ENCODE data around the gene LRRN3.
"Not testable (repeated sequence)": the region's sequence is repeated elsewhere in the genome, so short reads cannot be mapped to it uniquely, and the experiment has no call there.

LRRN3 gene

GRCh38 chr7:111071556-111071955 is 19.4 kb upstream of the LRRN3 start:
- no peak overlapping the region for H3K4me3 ChIP-seq
- TF ChIP-seq POLR2AphosphoS5 (IDR thresholded peaks at IDR 0.05; ENCODE audit: borderline replicate concordance, low read depth, low read length), result no peak
- no peak for TF ChIP-seq FOXP2 (optimal IDR thresholded peaks at IDR 0.05; ENCODE audit: control extremely low read depth, extremely low read length, insufficient read depth)
- TF ChIP-seq EZH2 (IDR thresholded peaks at IDR 0.05), result no peak

GRCh38 chr7:111072658-111073057 is 18.3 kb upstream of the LRRN3 start:
- not testable (repeated sequence) for H3K36me3 ChIP-seq (ENCODE audit: insufficient read depth, low read length); H3K27ac ChIP-seq; DNase-seq (ENCODE audit: low read depth, low spot score); H3K9me3 ChIP-seq (ENCODE audit: low read depth, low read length); H3K9ac ChIP-seq (ENCODE audit: insufficient read length); H3K4me3 ChIP-seq

More at GRCh38 chr7:111071556-111071955, 19.4 kb upstream of the LRRN3 start:
- no peaks in the 10 kb centered on the region for H3K36me3 ChIP-seq (ENCODE audit: insufficient read depth, low read length)
- DNase-seq (ENCODE audit: low read depth, low spot score), result no peak
- no peaks in the 10 kb centered on the region for H3K9me3 ChIP-seq (ENCODE audit: low read depth, low read length)
- no peak overlapping the region for H3K9ac ChIP-seq (ENCODE audit: insufficient read length)
- H3K27ac ChIP-seq, result no peak overlapping the region

GRCh38 chr7:111074071-111074747 is 16.7 kb upstream of the LRRN3 start:
- no peak for DNase-seq (ENCODE audit: low read depth, low spot score)
- H3K9ac ChIP-seq (ENCODE audit: insufficient read length), result no peak overlapping the region
- H3K27ac ChIP-seq, result no peak overlapping the region
- TF ChIP-seq FOXP2 (optimal IDR thresholded peaks at IDR 0.05; ENCODE audit: control extremely low read depth, extremely low read length, insufficient read depth) (no peak), EZH2 (IDR thresholded peaks at IDR 0.05) (no peak), POLR2AphosphoS5 (IDR thresholded peaks at IDR 0.05; ENCODE audit: borderline replicate concordance, low read depth, low read length) (no peak)
- H3K36me3 ChIP-seq (ENCODE audit: insufficient read depth, low read length), result no peaks in the 10 kb centered on the region
- H3K9me3 ChIP-seq (ENCODE audit: low read depth, low read length), result no peaks in the 10 kb centered on the region
- no peak overlapping the region for H3K4me3 ChIP-seq

GRCh38 chr7:111074748-111075146 is 16.2 kb upstream of the LRRN3 start:
- no peak for TF ChIP-seq FOXP2 (optimal IDR thresholded peaks at IDR 0.05; ENCODE audit: control extremely low read depth, extremely low read length, insufficient read depth)
- Histone ChIP-seq H3K4me3 (no peak overlapping the region), H3K27ac (no peak overlapping the region), H3K9ac (ENCODE audit: insufficient read length) (no peak overlapping the region), H3K9me3 (ENCODE audit: low read depth, low read length) (no peaks in the 10 kb centered on the region), H3K36me3 (ENCODE audit: insufficient read depth, low read length) (no peaks in the 10 kb centered on the region)
- no peak for DNase-seq (ENCODE audit: low read depth, low spot score)

GRCh38 chr7:111075498-111075897 is 15.4 kb upstream of the LRRN3 start:
- no peak for TF ChIP-seq EZH2 (IDR thresholded peaks at IDR 0.05)
- no peak for TF ChIP-seq FOXP2 (optimal IDR thresholded peaks at IDR 0.05; ENCODE audit: control extremely low read depth, extremely low read length, insufficient read depth)
- no peak for TF ChIP-seq POLR2AphosphoS5 (IDR thresholded peaks at IDR 0.05; ENCODE audit: borderline replicate concordance, low read depth, low read length)
- Histone ChIP-seq H3K9ac (ENCODE audit: insufficient read length) (no peak overlapping the region), H3K27ac (no peak overlapping the region), H3K36me3 (ENCODE audit: insufficient read depth, low read length) (no peaks in the 10 kb centered on the region), H3K9me3 (ENCODE audit: low read depth, low read length) (no peaks in the 10 kb centered on the region), H3K4me3 (no peak overlapping the region)
- no peak for DNase-seq (ENCODE audit: low read depth, low spot score)

DNA sequence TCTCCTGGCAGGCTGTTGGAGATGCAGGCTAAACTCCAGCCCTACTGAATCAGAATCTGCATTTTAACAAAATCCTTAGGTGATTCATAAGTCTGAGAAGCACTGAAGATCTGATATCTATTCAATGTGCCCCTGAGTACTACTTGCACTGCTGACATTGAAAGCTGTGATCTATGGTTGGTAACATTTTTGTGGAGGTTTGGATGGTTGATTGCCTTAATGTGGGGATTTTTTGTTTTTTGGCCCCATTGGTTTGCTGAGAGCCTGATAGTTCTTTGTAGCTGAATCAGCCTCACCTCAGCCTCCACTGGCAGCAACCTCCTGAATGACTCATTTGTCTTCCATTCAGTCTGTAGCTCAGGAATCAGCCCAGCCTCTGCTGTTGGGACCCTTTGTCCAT is 14.7 kb upstream of the LRRN3 start:
- H3K9me3 ChIP-seq (ENCODE audit: low read depth, low read length), result no peaks in the 10 kb centered on the region
- H3K9ac ChIP-seq (ENCODE audit: insufficient read length), result no peak overlapping the region
- H3K27ac ChIP-seq, result no peak overlapping the region
- DNase-seq (ENCODE audit: low read depth, low spot score), result no peak
- TF ChIP-seq POLR2AphosphoS5 (IDR thresholded peaks at IDR 0.05; ENCODE audit: borderline replicate concordance, low read depth, low read length), result no peak
- TF ChIP-seq FOXP2 (optimal IDR thresholded peaks at IDR 0.05; ENCODE audit: control extremely low read depth, extremely low read length, insufficient read depth), result no peak
- TF ChIP-seq EZH2 (IDR thresholded peaks at IDR 0.05), result no peak
- H3K36me3 ChIP-seq (ENCODE audit: insufficient read depth, low read length), result no peaks in the 10 kb centered on the region
- H3K4me3 ChIP-seq, result no peak overlapping the region

- no peak for TF ChIP-seq FOXP2 (optimal IDR thresholded peaks at IDR 0.05; ENCODE audit: control extremely low read depth, extremely low read length, insufficient read depth)
- no peak for TF ChIP-seq POLR2AphosphoS5 (IDR thresholded peaks at IDR 0.05; ENCODE audit: borderline replicate concordance, low read depth, low read length)
- no peak for TF ChIP-seq EZH2 (IDR thresholded peaks at IDR 0.05)
- no peak overlapping the region for H3K9ac ChIP-seq (ENCODE audit: insufficient read length)
- H3K27ac ChIP-seq, result no peak overlapping the region
- DNase-seq (ENCODE audit: low read depth, low spot score), result no peak
- H3K36me3 ChIP-seq (ENCODE audit: insufficient read depth, low read length), result no peaks in the 10 kb centered on the region
- no peak overlapping the region for H3K4me3 ChIP-seq
- H3K9me3 ChIP-seq (ENCODE audit: low read depth, low read length), result no peaks in the 10 kb centered on the region
Observed at GRCh38 chr7:111077001-111077400, 13.9 kb upstream of the LRRN3 start.

GRCh38 chr7:111080495-111081105 is 10.3 kb upstream of the LRRN3 start:
- H3K9ac ChIP-seq (ENCODE audit: insufficient read length), result no peak overlapping the region

More at GRCh38 chr7:111080495-111081105, 10.3 kb upstream of the LRRN3 start:
- H3K4me3 ChIP-seq, result no peak overlapping the region
- TF ChIP-seq FOXP2 (optimal IDR thresholded peaks at IDR 0.05; ENCODE audit: control extremely low read depth, extremely low read length, insufficient read depth), result no peak
- TF ChIP-seq EZH2 (IDR thresholded peaks at IDR 0.05), result no peak
- no peak for TF ChIP-seq POLR2AphosphoS5 (IDR thresholded peaks at IDR 0.05; ENCODE audit: borderline replicate concordance, low read depth, low read length)
- no peaks in the 10 kb centered on the region for H3K9me3 ChIP-seq (ENCODE audit: low read depth, low read length)
- no peak for DNase-seq (ENCODE audit: low read depth, low spot score)
- H3K36me3 ChIP-seq (ENCODE audit: insufficient read depth, low read length), result no peaks in the 10 kb centered on the region
- H3K27ac ChIP-seq, result no peak overlapping the region
